ENCODE results near the gene KLHL41.
"Not testable (repeated sequence)": the region's sequence is repeated elsewhere in the genome, so short reads cannot be mapped to it uniquely, and the experiment has no call there.

The KLHL41 gene

GRCh38 chr2:169511818-169512217 is 2.3 kb downstream of the KLHL41 start:
- H3K4me3 ChIP-seq (ENCODE audit: low read depth, low read length) = no peak overlapping the region
- DNase-seq (ENCODE audit: low read depth, low spot score) = no peak
- no peak for TF ChIP-seq CTCF (IDR thresholded peaks at IDR 0.05; ENCODE audit: insufficient read depth, low read length, missing control alignments)
- POLR2A ChIA-PET = no interaction called here
- CTCF ChIA-PET = no interaction called here

- POLR2A ChIA-PET = no interaction called here
- no peak for DNase-seq (ENCODE audit: low read depth, low spot score)
- TF ChIP-seq CTCF (IDR thresholded peaks at IDR 0.05; ENCODE audit: insufficient read depth, low read length, missing control alignments) = no peak
- CTCF ChIA-PET = no interaction called here
- H3K4me3 ChIP-seq (ENCODE audit: low read depth, low read length) = no peak overlapping the region
Observed at GRCh38 chr2:169512525-169512924, 3.0 kb downstream of the KLHL41 start.

DNA sequence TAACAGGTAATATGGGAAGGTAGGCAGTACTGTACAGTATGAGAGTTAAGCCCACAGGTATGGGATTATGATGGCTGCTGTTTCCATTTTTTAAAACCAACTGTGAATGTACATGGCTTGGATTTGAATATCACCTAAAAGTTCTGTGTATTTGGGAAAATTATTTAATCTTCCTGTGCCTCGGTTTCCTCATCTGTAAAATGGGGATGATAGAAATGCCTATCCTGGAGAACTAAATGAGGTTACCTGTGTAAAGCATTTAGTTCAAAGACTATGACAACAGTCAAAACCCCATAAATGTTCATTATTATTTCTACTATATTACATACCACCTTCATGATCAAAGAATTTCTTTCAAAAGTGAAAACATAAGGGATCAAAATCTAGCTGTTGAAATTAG is 3.6 kb downstream of the KLHL41 start:
- DNase-seq (ENCODE audit: low read depth, low spot score) = no peak
- CTCF ChIA-PET = interaction anchor here (1.0 to 1.4 kb wide), 2 partner anchors 12 to 15 kb away, joined by 3 to 4 read pairs; no protein-coding TSS in a partner anchor
- no peak overlapping the region for H3K4me3 ChIP-seq (ENCODE audit: low read depth, low read length)
- no peak for TF ChIP-seq CTCF (IDR thresholded peaks at IDR 0.05; ENCODE audit: insufficient read depth, low read length, missing control alignments)
- POLR2A ChIA-PET = no interaction called here

DNA sequence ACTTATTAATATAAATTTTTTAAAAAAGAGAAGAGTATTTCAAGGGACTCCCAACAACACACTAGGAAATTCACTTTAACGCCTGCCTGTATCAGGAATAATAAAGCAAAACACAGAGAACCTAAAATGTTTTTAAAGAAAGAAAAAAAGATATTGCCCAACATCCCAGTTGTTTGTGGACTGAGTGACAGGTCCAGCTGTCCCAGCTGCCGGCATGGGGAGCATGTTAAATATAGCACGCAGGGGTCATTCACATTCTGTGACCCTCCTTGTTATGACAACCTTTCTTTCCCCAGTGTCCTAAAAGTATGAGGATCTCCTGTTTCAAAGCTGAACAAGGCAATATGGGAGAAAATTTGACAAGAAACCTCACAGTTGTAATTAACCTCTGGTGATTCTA is 4.4 kb downstream of the KLHL41 start:
- H3K4me3 ChIP-seq (ENCODE audit: low read depth, low read length) = no peak overlapping the region
- no peak for DNase-seq (ENCODE audit: low read depth, low spot score)
- ChIA-PET POLR2A (no interaction called here), CTCF (interaction anchor here (1.0 to 1.4 kb wide), 2 partner anchors 11 to 14 kb away, joined by 3 to 4 read pairs; no protein-coding TSS in a partner anchor)
- TF ChIP-seq CTCF (IDR thresholded peaks at IDR 0.05; ENCODE audit: insufficient read depth, low read length, missing control alignments) = no peak

DNA sequence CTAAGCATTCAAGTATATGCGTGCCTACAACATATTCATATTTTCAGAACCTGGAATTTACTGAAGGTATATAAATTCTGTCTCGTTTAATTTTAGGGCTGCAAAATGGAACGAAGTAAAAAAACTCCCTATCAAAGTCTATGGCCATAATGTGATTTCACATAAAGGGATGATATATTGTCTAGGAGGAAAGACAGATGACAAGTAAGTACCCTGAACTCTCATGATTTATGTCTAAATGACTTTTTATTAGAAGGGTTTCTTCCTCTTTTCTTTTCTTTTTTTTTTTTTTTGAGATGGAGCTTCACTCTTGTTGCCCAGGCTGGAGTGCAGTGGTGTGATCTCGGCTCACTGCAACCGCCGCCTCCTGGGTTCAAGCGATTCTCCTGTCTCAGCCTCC is 5.3 kb downstream of the KLHL41 start:
- DNase-seq (ENCODE audit: low read depth, low spot score); CTCF ChIA-PET; POLR2A ChIA-PET; H3K4me3 ChIP-seq (ENCODE audit: low read depth, low read length): not testable (repeated sequence)

- DNase-seq (ENCODE audit: low read depth, low spot score); H3K4me3 ChIP-seq (ENCODE audit: low read depth, low read length); POLR2A ChIA-PET: not testable (repeated sequence)
- CTCF ChIA-PET = interaction anchor here (0.7 kb wide), 1 partner anchor 12 kb away, joined by 4 read pairs; no protein-coding TSS in a partner anchor
Observed at GRCh38 chr2:169516488-169516995, 7.0 kb downstream of the KLHL41 start.

DNA sequence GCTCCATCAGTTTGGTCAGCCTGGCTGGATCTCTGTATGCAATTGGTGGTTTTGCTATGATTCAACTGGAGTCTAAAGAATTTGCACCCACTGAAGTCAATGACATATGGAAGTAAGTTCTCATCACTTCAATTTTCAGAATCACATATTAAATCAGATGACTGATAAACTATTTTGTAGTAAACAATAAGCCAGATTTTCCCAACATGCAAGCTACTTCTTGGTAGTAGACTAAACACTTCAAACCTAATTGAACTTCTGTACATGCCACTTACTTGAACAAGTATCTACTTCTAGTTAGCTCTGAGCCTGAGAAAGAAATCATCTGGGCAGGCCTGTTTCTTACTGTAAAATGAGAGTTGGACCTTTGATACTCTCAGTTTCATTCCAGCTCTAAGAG is 11.4 kb downstream of the KLHL41 start:
- no peak for DNase-seq (ENCODE audit: low read depth, low spot score)
- TF ChIP-seq CTCF (IDR thresholded peaks at IDR 0.05; ENCODE audit: insufficient read depth, low read length, missing control alignments) = no peak
- no peak overlapping the region for H3K4me3 ChIP-seq (ENCODE audit: low read depth, low read length)
- ChIA-PET CTCF (interaction anchor here (1.3 to 2.4 kb wide), 2 partner anchors 10 to 14 kb away, joined by 4 to 11 read pairs; no protein-coding TSS in a partner anchor), POLR2A (no interaction called here)

Data from AG04449 (cell line).